Stimulated activated CD4-positive, alpha-beta T cell treated with anti-CD3 and anti-CD28 coated beads, Interleukin-15, amount 100 ng/mL, for 1 hour (primary cell): Measurements from ENCODE around the gene TBC1D21.
"Not testable (repeated sequence)": the region's sequence is repeated elsewhere in the genome, so short reads cannot be mapped to it uniquely, and the experiment has no call there.

Experiments
- DNase-seq, 2 donors: peaks; one replicate each; pipeline ENCODE4 v3.0.0-alpha.2; 2020; ENCODE audit warnings: low read depth in 1 of 2, low spot score in 1 of 2

Gene TBC1D21

DNA sequence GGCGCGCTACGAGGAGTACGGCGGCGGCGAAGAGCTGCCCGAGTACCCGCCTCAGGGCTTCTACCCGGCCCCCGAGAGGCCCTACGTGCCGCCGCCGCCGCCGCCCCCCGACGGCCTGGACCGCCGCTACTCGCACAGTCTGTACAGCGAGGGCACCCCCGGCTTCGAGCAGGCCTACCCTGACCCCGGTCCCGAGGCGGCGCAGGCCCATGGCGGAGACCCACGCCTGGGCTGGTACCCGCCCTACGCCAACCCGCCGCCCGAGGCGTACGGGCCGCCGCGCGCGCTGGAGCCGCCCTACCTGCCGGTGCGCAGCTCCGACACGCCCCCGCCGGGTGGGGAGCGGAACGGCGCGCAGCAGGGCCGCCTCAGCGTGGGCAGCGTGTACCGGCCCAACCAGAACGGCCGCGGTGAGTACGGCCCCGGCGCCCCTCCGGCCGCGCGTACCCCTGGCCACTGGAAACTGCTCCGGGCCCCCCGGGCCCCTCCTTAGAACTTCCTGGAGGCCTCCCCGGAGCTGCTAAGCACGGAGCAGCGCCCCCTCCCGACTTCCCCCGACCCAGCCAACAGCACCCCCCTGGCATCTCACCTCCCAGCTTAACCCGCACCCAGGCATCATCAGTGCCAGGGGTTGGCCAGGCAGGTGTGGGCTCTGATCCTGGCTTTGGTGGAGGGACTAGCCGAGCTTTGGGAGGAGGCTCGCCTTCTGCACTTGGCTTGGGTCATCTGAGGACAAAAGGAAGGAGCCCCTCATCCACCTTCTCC, 54.3 kb downstream of the TBC1D21 start:
- DNase-seq, result peak; percentile 60 to 72

DNA sequence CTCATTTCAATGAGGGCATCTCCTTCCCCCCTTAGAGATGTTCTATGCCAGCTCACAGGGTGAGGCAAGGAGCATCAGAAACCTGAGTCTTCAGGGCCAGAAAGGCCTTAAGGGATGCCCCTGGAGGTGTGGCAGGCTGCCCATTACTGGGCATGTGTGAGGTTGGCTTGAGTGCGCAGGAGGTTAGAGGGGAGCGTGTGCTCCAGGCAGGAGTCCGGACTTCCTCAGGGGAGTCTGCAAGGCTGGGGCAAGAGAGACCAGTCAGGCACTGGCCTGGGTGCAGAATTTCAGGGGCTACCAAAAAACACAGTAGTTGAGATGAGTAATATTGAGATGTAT, 54.8 kb downstream of the TBC1D21 start:
- DNase-seq, result no peak

DNA sequence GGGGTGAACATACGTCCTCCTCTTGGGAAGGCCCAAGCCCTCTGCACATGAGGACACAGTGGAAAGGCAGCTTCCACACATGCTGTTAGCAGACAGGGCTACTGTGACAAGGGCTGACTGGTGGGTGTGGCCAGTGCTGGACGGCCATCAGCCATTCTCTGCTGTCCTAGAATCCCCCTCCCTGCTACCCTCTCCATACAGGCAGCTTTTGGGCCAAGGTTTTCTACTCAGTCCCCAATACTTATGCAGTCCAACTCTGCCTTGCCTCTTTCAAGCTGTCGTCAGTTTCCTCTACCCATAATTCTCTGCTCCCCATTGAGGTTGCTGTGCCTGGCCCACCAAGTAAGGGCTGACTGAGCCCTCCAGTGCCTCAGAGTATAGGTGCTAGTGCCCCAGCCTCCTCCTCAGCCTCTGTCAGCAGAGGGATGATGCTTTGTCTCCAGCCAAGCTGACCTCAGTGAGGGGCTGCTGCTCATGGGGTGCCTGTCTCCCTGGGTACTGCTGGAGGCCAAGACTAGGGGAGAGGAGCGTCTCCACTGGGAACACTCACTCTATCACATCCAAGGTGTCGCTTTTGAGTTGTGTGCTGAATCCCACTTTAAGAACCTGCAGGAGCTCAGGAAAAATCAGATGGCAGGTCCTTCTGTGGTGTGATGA, 55.7 kb downstream of the TBC1D21 start:
- DNase-seq, result no peak

DNA sequence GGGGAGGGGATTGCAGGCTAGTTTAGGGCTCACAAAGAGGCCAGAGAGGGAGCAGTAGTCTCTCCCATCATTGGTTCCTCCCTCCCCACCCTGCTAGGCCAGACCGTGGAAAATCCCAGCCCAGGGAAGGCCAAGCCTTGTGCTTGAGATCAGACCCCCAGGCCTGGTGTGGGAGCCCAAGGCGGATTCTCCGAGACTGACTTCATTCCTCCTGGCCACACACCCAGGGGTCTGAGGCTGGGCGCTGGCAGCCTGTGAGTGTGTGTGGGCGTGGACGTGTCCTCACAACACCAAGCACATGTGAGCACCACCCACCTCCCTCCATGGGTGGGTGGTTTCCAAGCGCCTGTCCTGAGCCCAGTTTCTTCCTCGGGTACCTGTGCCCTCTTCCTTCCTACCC, 57.0 kb downstream of the TBC1D21 start:
- DNase-seq, result no peak

DNA sequence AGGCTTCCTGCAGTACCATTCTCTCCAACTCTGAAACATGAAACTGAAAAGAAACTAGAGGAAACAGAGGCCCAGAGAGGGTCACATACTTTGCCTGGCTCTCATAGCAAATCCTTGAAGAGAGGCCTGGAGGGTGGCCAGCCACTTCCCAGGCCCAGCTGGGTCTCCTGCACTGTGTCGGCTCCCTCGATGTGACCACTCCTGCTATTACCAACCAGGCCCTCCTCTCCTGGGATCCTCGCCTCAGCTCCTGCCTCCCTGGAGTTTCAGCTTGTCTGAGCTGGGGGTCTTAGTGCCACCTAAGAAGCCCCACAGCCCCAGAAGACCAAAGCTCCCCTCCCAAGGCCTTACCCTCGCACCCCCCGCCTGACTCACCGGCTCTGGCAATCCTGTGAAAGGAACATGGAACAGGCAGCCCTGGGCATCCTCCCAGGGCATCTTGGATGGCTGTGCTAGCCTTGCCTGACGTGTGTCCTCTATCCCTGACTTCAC, 57.5 kb downstream of the TBC1D21 start:
- DNase-seq, result no peak

DNA sequence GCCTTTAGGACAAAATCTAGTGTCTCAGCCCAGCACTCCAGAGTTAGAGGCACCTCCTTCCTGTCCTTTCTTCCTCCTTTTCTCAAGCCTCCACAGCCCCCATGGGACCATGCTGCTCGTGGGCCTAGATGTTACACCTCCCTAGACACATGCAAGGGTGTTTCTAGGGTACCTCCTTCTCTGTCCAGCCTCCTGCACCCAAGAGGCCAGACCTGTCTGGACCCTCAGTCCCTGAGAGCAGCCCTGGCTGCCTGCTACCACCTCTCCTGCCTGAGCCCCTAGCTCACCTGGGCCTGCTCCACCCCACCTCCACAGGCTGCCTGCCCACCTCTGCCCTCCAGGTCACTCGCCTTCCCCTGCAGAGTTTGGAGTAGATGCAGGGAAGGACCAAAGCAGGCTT, 58.1 kb downstream of the TBC1D21 start:
- no peak for DNase-seq

DNA sequence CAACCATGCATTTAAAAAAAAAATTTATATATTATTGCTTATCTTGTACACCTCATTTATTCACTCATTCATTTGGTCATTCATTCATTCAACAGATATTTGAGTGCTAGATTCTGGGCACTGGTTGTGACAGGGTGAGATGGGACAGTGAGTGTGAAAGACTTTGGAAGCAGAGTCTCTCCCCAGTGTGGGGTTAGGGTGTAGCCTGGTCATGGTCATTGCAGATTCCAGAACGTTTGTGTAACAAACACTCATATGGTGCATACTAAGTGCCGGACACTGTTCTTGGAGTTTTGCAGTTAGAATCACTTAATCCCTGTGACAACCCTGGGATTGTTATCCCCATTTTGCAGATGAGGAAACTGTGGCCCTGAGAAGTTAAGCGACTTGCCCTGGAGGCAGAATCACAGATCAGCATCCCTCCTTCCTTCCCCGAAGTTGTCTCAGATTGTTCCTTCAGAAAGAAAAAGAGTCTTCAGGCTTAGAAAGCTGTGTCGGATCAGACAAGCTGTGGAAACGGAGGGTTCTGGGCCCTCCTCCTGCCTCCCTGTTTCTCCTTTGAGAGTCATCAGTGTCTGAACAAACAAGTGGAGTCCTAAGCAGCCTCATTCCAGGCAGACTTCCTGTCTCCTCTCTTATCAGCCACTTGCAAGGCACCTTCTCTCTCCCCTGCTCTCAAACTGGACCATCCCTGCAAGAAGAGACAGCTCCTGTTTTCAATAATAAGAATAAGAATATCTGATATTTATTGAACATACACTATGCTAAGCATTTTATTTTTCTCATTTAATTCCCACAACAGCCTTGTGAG, 59.2 kb downstream of the TBC1D21 start:
- no peak for DNase-seq

DNA sequence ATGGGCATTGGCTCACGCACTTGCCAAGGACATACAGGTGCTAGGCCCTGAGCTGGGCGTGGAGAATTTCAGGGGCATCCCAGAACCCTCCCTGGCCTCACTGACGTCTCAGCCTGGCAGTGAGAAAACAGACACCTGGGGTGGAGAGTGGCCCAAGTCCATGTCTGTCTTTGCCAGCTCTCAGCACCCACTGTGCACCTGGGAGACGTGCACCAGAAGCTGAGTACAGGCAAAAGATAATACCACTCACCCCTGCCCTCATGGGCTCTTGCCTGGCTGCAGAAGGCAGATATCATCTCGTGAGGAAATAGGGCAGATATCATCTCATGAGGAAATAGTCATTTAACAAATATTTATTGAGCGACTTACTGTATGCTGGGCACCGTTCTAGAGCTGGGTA, 60.9 kb downstream of the TBC1D21 start:
- DNase-seq, result no peak

DNA sequence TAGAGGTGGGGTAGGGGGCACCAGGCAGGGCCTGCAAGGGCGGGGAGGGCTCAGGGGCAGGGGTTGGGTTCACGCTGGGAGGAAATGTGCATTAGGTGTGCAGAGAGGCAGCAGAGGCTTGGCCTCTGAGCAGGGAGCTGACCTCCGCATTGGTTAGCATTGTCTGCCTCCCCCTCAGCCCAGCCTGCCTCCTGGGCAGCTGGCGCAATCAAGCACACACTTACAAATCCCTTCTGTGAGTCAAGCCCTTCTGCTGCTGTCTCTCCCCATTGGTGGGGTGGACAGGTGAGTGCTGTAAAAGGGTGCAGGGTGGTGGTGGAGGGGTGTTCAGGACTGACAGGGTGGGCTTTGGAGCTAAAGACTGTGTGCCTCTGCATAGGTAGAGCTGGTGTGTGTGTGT, 62.2 kb downstream of the TBC1D21 start:
- DNase-seq, result no peak

DNA sequence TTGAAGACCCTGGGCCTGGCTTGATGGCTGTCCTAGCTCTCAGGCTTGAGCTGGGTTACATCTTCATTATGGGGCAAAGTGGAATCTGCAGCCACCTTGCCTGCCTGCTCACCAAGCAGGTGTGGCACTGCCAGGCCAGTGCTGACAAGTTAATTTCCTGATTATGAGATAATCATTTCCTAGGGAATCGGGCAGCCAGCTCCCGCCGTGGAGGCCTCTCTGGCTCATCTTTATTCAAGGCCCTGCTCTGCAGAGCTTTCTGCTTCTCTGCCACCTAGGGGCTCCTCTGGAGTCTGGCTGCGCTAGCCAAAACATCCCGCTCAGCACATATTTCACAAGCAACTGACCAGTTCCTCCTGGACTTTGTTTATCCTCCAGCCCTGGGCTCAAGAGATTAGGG, 62.8 kb downstream of the TBC1D21 start:
- no peak for DNase-seq

DNA sequence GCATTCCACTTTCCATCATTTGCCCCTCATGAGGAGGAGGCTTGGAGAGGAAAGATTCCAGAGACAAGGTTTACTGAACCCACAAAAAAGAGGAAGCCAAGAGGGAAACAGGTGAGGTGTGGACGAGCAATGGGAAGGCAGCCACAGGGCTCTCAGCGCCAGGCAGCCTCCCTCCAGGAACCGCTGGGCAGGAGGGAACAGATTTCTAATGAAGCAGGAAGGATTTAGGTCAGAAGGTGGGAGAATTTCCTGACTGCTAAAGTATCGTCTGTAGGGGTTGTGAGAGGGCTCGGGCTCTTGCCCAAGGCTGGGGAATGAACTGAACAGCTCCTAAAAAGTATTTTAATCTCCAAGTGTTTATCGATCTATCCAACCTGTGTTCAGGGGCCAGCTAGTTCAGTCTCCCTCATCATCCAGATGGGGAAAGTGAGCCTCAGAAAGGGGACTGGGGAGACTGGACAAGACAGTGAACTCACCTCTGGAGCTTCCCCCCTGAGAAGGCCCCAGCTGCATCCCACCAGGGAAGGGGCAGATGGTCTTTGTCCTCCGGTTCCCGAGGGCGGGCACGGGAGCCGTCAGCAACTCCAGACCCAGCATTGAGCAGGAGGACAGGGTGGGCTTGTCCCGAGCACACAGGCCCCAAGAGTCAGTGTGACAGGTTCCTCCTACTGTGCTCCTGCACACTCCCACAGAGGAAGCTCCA, 63.4 kb downstream of the TBC1D21 start:
- DNase-seq, result no peak

DNA sequence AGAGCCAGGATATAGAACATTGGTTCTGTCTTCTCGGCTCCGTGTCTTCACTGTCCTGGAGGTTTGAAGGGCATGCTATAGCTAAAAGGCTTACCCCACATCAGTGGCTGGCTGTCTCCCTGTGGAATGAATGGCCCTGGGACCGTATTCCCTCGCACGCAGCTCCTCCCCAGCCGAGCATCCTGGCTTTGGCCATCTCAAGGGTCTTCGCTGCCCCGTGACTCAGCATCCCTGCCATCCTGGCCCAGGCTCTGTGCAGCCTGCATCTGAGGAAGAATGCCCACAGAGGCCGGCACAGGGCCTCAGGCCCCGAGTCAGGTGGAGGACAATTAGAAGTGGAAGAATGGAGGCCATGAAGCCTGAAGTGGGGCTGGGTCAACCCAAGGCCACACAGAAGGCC, 63.9 kb downstream of the TBC1D21 start:
- DNase-seq, result no peak

DNA sequence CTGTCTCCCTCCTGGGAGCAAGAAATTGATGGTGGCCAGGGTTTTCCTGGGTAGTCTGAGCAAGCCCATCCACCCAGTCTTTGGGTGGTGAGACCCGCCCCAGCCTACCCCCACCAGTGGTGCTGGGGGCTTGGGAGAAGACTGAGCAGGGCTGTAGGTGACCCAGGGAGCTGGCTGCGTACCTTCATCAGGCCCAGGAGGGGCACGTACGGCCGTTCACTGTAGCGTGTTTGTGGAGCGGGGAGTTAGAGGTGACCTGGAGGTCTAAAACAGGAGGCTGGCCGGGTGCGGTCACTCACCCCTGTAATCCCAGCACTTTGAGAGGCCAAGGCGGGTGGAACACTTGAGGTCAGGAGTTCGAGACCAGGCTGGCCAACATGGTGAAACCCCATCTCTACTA, 64.4 kb downstream of the TBC1D21 start:
- DNase-seq, result no peak

DNA sequence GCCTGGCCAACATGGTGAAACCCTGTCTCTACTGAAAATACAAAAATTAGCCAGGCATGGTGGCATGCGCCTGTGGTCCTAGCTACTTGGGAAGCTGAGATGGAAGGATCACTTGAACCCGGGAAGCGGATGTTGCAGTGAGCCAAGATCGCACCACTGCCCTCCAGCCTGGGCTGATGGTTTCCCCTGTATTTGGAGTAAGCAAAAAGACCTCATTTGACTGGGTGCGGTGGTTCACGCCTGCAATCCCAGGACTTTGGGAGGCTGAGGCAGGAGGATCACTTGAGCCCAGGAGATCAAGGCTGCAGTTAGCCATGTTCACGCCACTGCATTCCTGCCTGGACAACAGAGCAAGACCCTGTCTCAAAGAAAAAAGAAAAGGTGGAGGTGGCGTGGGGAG, 65.2 kb downstream of the TBC1D21 start:
- not testable (repeated sequence) for DNase-seq
